Cerebellar cortex (tissue), 1 donor: Measurements from ENCODE around the gene HMCN2.

Experiments
- DNase-seq: peaks from one replicate; pipeline ENCODE4 v3.0.0-alpha.2; 2015; ENCODE audit warnings: low spot score

HMCN2 gene

DNA sequence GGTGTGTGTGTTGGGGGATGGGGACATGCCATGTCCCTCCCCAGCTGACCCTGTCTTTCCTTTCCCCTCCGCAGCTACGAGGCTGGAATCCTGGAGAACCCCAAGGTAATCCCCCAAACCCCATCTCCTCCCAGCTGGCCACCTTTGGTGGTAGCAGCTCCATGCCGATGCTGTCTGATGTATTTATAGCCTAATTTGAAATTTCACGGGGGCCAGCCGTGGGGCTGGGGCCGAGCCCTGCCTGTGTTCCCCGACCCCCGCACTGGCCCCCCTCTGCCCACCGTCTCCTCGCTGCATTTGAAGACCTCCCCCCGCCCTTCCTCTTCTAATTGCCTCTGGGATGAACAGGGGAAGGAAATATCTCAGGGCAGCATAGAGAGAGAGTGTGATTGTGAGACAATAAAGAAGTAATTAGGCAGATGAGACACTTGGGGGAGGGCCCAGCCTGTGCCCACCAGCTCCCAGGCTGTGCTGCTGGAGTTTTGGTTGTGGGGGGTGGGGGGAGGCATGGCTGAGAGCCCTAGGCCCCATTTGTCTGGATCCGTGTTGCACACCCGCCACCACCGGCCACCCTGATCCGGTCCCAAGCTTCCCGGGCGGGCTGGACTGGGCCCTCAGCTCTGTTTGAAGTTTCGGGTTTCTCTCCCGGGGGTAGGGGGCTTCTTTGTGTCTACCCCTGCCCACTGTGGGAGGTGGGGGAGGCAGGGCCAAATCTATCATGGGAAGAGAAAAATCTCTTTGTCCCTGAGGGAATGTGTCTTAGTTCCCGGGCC is 206.0 kb downstream of the HMCN2 start:
- DNase-seq, result no peak

- no peak for DNase-seq
These were observed 206.7 kb downstream of the HMCN2 start for GRCh38 chr9:130472184-130472705.

GRCh38 chr9:130473009-130473408 is 207.4 kb downstream of the HMCN2 start:
- no peak for DNase-seq

- DNase-seq, result no peak
These were observed 208.0 kb downstream of the HMCN2 start for GRCh38 chr9:130473566-130473965.

DNA sequence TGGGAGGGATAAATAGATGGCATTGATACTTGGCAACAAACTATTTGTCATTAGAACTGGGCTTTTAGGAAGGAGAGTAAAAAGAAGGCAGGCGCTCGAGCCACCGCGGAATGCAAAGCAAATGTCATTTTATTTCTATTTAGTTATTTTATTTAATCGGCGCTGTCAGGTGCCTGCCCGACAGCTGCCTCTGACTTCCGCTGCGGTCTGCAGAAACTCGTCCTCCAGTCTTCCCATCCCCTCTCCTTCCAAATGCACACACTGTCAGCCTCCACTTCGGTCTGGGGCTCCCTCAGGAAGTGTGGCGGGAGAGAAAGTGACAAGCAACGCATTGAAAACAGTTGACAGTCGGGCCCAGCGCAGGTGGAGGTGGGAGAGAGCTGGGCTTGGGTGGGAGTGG is 208.5 kb downstream of the HMCN2 start:
- DNase-seq, result no peak

DNA sequence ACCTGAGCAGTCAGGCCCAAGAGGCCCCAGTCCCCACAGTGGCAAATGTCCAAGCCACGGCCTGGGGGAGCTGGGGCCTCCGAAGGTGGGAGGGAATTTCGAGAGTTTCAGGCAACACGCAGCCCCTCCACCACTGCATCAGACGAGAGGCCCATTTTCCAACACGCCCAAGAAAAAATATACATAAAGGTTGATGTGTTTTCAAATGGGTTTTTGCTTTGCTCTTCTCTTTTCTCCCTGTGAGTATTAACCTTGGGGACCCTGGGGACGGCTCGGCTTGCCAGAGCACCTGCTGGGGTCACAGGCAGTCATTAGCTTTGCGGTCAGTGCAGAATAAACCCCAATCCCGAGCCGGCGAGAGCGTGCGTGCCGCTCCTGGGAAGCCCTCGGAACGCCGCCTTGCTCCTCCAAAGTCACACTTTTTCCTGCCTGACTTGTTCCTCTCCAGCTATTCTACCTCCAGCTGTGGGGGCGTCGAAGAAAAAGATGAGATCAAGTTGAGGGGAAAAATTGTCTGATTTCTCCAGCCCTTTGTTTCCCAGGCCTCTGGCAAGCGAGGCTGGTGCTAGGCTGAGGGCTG is 210.7 kb downstream of the HMCN2 start:
- no peak for DNase-seq

- DNase-seq, result no peak
These were observed 212.0 kb downstream of the HMCN2 start for GRCh38 chr9:130477564-130477963.

DNA sequence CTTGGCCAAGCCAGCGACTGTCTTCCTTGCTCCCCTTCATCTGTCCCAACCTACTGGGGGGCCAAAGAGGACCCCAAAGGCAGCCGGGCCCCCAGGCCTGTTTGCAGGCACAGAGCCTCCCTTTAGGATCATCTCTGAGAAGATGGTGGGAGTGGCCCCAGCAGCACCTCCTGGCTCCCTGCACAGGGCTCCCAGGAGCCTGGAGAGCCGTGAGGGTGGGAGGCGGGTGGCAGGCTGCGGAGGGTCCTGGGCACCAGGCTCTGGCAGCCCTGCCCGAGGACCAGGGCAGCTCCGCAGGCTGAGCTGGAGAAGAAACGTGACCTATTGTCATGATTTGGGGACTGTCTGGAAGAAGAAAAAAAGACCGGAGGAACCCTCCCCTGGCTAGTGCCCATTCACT is 212.6 kb downstream of the HMCN2 start:
- DNase-seq, result no peak

DNA sequence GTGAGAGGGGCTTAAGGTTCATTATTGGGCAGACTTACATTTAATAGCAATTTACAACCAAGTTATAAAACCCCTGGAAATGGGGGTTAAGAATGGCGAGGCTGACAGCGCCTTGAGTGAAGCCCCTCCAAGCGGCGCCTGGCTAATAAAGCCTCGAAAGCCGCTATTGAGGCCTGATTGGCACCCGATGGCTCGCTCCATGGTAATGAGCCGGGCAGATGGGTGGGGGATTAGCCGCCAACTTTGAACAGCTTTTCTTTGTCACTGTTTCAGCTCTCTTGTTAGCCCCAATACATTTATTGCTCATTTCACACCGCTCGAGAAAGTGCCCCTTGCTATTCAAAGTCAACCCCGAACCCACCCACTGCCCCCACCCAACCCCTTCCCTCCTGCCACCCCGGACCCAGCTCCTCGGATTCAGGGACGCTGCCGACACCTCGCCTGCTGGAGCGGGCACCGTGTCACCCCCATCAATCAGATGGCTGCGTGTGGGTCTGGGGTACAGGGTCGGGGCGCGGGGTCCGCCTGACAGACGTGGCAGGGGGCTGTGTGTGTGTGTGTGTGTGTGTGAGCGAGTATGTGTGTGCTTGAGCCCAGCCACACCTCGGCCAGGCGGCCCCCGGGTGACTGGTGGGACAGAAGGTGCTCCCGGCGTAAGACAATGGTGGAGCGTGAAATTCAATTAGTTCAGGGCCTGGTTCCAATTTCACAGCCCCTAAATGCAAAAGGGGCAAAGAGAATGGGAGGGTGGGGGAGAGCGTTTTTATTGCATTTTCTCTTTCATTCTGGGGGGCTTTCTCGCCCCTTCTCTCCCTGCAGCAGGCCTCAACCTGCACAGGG is 213.4 kb downstream of the HMCN2 start:
- no peak for DNase-seq

DNA sequence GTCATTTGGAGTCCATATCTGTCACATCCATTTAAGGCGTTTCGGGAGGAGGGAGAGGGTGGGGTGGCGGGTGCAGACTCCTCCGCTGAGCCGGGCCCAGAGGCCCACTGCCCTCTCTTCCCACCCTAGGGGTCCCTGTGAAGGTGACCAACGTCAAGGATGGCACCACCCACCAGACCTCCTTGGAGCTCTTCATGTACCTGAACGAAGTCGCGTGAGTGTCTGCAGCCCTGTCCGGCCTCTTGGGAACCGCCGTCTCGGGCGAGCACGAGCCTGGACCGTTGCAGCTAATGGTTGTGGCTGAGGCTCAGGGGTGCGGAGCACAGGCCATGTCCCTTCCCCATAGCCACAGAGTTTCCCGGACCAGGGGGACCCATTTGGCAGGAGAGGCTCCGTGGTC is 214.0 kb downstream of the HMCN2 start:
- DNase-seq, result no peak

- DNase-seq, result peak; percentile 5
These were observed 215.1 kb downstream of the HMCN2 start for GRCh38 chr9:130480673-130481072.

- no peak for DNase-seq
These were observed 216.9 kb downstream of the HMCN2 start for GRCh38 chr9:130482463-130482862.

- no peak for DNase-seq
These were observed 217.9 kb downstream of the HMCN2 start for GRCh38 chr9:130483371-130483971.
